GM12801 (cell line): ENCODE measurements around the gene CBR3.

Source experiments
- TF ChIP-seq, protein P1 (sequence below): IDR thresholded peaks from one replicate; pipeline ENCODE4 v1.5.1; 2011; ENCODE audit warnings: control low read depth; ENCODE audit not compliant: insufficient read length; ENCODE audit errors: extremely low read depth

CBR3 gene

DNA sequence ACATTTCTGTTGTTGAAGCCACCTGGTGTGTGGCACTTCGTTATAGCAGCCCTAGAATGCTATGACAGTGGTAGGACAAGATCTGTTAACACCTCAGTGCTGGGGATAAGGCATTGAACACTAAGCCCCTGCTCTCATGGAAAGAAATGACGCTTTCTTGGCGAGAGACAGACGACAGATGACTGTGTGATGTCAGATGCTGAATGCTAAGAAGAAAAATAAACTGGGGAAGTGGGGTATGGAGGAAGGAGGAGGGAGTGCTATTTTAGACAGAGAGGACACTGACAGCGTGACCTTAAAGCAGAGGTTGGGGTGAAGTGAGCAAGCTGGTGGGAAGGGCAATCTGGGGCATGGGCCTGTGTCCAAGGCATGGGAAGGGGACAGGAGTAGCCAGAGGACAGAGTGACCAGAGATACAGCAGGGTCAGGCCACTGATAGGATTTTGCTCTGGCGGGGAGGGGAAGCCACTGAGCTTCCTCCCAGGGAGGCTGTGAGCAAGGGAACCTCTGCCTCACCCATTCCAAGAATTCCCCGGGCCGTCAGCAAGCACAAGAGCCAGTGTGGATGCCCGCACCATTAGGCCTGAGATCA lies 37.0 kb downstream of the CBR3 start:
- TF ChIP-seq, protein P1, sequence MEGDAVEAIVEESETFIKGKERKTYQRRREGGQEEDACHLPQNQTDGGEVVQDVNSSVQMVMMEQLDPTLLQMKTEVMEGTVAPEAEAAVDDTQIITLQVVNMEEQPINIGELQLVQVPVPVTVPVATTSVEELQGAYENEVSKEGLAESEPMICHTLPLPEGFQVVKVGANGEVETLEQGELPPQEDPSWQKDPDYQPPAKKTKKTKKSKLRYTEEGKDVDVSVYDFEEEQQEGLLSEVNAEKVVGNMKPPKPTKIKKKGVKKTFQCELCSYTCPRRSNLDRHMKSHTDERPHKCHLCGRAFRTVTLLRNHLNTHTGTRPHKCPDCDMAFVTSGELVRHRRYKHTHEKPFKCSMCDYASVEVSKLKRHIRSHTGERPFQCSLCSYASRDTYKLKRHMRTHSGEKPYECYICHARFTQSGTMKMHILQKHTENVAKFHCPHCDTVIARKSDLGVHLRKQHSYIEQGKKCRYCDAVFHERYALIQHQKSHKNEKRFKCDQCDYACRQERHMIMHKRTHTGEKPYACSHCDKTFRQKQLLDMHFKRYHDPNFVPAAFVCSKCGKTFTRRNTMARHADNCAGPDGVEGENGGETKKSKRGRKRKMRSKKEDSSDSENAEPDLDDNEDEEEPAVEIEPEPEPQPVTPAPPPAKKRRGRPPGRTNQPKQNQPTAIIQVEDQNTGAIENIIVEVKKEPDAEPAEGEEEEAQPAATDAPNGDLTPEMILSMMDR: no peak

GRCh38 chr21:36174780-36175179 lies 39.9 kb downstream of the CBR3 start:
- TF ChIP-seq, protein P1: no peak

DNA sequence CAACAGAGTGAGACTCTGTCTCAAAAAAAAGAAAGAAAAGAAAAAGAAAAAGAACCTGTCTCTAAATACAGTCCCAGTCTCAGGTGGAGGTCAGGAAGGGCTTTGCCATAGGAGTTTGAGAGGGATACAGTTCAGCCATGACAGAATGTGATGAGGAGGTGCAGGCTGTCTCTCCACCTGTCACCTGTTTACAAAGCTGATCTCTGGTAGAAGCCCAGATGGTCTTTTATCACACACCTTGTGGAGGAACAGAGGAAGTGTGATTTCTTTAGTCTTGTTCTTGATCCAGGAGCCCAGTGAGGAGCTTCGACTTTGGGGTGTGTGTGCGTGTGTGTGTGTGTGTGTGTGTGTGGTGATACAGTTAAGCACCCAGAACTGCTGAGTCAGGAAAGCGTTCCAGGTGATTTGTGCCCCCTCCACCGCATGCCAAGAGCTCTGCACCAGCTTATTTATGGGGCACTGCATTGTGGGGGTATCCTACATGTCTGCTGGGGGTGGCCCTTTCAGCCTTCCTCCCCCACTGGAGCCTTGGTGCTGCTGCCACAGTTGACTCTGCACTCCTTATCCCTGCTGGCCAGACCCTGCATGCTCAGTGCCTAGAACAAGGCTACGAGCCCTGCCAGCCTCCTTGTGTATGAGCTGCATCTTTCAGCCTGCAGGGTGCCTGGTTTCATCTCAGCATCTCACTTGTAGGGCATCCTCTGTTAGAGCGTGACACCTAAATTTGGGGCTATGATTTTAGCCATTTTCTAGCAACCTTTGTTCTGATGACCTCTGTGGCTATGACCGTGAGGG lies 41.1 kb downstream of the CBR3 start:
- TF ChIP-seq, protein P1: no peak

DNA sequence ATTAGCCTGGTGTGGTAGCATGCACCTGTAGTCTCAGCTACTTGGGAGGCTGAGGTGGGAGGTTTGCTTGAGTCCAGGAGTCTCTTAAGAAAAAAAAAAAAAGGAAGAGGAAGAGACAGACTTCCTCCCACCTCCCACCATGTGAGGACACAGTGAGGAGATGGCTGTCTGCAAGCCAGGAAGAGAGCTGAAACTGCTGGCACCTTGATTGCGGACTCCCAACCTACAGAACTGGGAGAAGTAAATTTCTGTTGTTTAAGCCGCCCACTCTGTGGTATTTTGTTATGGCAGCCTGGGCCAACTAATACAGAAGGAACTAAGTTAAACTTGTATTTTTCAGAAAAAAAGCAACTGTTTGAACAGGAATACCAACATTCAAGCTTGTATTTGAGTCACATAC lies 43.5 kb downstream of the CBR3 start:
- TF ChIP-seq, protein P1: no peak

GRCh38 chr21:36179145-36179544 lies 44.3 kb downstream of the CBR3 start:
- TF ChIP-seq, protein P1: no peak

- TF ChIP-seq, protein P1: no peak
These were observed 46.1 kb downstream of the CBR3 start for GRCh38 chr21:36180963-36181362.

- TF ChIP-seq, protein P1: no peak
These were observed 48.4 kb downstream of the CBR3 start for GRCh38 chr21:36183144-36183795.
